HepG2 (cell line): Measurements from ENCODE around the gene NARF. TPM values are rescaled to one million over a fixed set of nuclear protein-coding genes. Genes with fewer than 3 reads are reported as not detected.

Source experiments
- AHR ChIP-seq: IDR thresholded peaks from 2 replicates; pipeline ENCODE4 v1.6.1; 2018; ENCODE audit warnings: missing genetic modification reagents, missing compliant biosample characterization
- CREM ChIP-seq, 2 experiments: sonication (generic) in 1 of 2; formaldehyde crosslinking in 1 of 2; IDR thresholded peaks; 2 replicates each; pipeline versions ENCODE4 v1.4.0 to v1.6.1; 2016 to 2020; ENCODE audit warnings: antibody characterized with exemption in 1 of 2, mild to moderate bottlenecking in 1 of 2, missing genetic modification reagents in 1 of 2
- DNMT3B ChIP-seq: conservative IDR thresholded peaks from 2 replicates; pipeline ENCODE4 v1.6.1; 2016; ENCODE audit warnings: missing biosample characterization, control low read depth
- DR1 ChIP-seq: sonication (generic); formaldehyde crosslinking; IDR thresholded peaks from 2 replicates; pipeline ENCODE4 v1.8.0; 2021; ENCODE audit warnings: mild to moderate bottlenecking, missing genetic modification reagents, inconsistent platforms
- JUN ChIP-seq: sonication (generic); formaldehyde crosslinking; IDR thresholded peaks from 2 replicates; pipeline ENCODE4 v1.4.0; 2020; ENCODE audit warnings: mild to moderate bottlenecking, missing genetic modification reagents
- KDM5A ChIP-seq: fragments of 200-600 bp; sonication (generic); IDR thresholded peaks from 2 replicates; pipeline ENCODE4 v1.7.0; 2018; ENCODE audit warnings: antibody characterized with exemption, mild to moderate bottlenecking, low read length, borderline replicate concordance
- MAZ ChIP-seq, 2 experiments: sonication (generic) in 1 of 2; formaldehyde crosslinking in 1 of 2; IDR thresholded peaks; 2 replicates each; pipeline versions ENCODE4 v1.5.0 to v1.6.1; 2012 to 2020; ENCODE audit warnings: low read depth in 2 of 2, mild to moderate bottlenecking in 2 of 2, borderline replicate concordance in 1 of 2, improper control_type of control experiment in 1 of 2, low read length in 1 of 2, missing genetic modification reagents in 1 of 2, moderate library complexity in 1 of 2
- MYC ChIP-seq: sonication (generic); formaldehyde crosslinking; IDR thresholded peaks from 2 replicates; pipeline ENCODE4 v1.9.0; 2021; ENCODE audit warnings: missing genetic modification reagents, borderline replicate concordance
- MYNN ChIP-seq: sonication (generic); formaldehyde crosslinking; IDR thresholded peaks from 2 replicates; pipeline ENCODE4 v1.4.0; 2020; ENCODE audit warnings: mild to moderate bottlenecking, low read depth, missing genetic modification reagents
- SP2 ChIP-seq: sonication (generic); formaldehyde crosslinking; IDR thresholded peaks from 2 replicates; pipeline ENCODE4 v1.5.1; 2020; ENCODE audit warnings: mild to moderate bottlenecking, missing genetic modification reagents
- TOPORS ChIP-seq: sonication (generic); formaldehyde crosslinking; IDR thresholded peaks from 2 replicates; pipeline ENCODE4 v1.8.0; 2023; ENCODE audit warnings: mild to moderate bottlenecking, missing genetic modification reagents
- TSC22D2 ChIP-seq: sonication (generic); formaldehyde crosslinking; IDR thresholded peaks from 2 replicates; pipeline ENCODE4 v1.5.1; 2020; ENCODE audit warnings: missing genetic modification reagents, mild to moderate bottlenecking, borderline replicate concordance
- ZFX ChIP-seq: sonication (generic); formaldehyde crosslinking; IDR thresholded peaks from 2 replicates; pipeline ENCODE4 v1.4.0; 2020; ENCODE audit warnings: mild to moderate bottlenecking, low read depth, missing genetic modification reagents, moderate library complexity
- ZFY ChIP-seq: sonication (generic); formaldehyde crosslinking; IDR thresholded peaks from 2 replicates; pipeline ENCODE4 v1.4.0; 2020; ENCODE audit warnings: missing genetic modification reagents
- ZNF124 ChIP-seq: sonication (generic); formaldehyde crosslinking; IDR thresholded peaks from 2 replicates; pipeline ENCODE4 v1.4.0; 2020; ENCODE audit warnings: missing genetic modification reagents
- ZNF256 ChIP-seq: sonication (generic); formaldehyde crosslinking; conservative IDR thresholded peaks from 2 replicates; pipeline ENCODE4 v1.4.0; 2020; ENCODE audit warnings: missing genetic modification reagents
- ZNF460 ChIP-seq: sonication (generic); formaldehyde crosslinking; IDR thresholded peaks from 2 replicates; pipeline ENCODE4 v1.5.1; 2020; ENCODE audit warnings: missing genetic modification reagents, mild to moderate bottlenecking, borderline replicate concordance
- ZNF574 ChIP-seq: sonication (generic); formaldehyde crosslinking; IDR thresholded peaks from 2 replicates; pipeline ENCODE4 v1.4.0; 2020; ENCODE audit warnings: missing genetic modification reagents
- ZNF841 ChIP-seq: sonication (generic); formaldehyde crosslinking; IDR thresholded peaks from 2 replicates; pipeline ENCODE4 v1.8.1; 2023; ENCODE audit warnings: missing genetic modification reagents, borderline replicate concordance
- polyA plus RNA-seq, 8 experiments: library from polyadenylated mRNA; depleted of rRNA in 3 of 8; stranded (reverse) in 7 of 8; unstranded in 1 of 8; fragments of >200 nt; fragmentation: Illumina TruSeq in 4 of 8; extraction: Trizol in 4 of 8; gene quantifications; 2 replicates each; pipeline versions ENCODE4 v1.2.1 to v1.2.3, GENCODE V29; 2011 to 2016; ENCODE audit warnings: low read depth in 4 of 8, missing spikeins in 1 of 8, mixed read lengths in 1 of 8; ENCODE audit not compliant: insufficient read depth in 1 of 8
- total RNA-seq, 5 experiments: library from RNA; depleted of rRNA; stranded (reverse); fragments of >200 nt; fragmentation: Illumina TruSeq; extraction: Trizol; gene quantifications; 2 replicates each; pipeline ENCODE4 v1.2.3, GENCODE V29; 2016; ENCODE audit warnings: low read depth in 1 of 5
- TF ChIP-seq, protein P1 (sequence below): sonication (generic); formaldehyde crosslinking; IDR thresholded peaks from 2 replicates; pipeline ENCODE4 v1.8.1; 2023; ENCODE audit warnings: mild to moderate bottlenecking, missing genetic modification reagents, borderline replicate concordance
- TF ChIP-seq, protein P2 (sequence below): sonication (generic); formaldehyde crosslinking; conservative IDR thresholded peaks from 2 replicates; pipeline ENCODE4 v1.5.0; 2020; ENCODE audit warnings: missing genetic modification reagents
- TF ChIP-seq, protein P3 (sequence below): IDR thresholded peaks from 2 replicates; pipeline ENCODE4 v1.6.1; 2016

The NARF gene
- total and polyA plus RNA-seq, 2 of the 13 experiments (the other 11 are each of a cell fraction or from before 2014, with no cell fraction given), result 61.1 to 144 TPM

DNA sequence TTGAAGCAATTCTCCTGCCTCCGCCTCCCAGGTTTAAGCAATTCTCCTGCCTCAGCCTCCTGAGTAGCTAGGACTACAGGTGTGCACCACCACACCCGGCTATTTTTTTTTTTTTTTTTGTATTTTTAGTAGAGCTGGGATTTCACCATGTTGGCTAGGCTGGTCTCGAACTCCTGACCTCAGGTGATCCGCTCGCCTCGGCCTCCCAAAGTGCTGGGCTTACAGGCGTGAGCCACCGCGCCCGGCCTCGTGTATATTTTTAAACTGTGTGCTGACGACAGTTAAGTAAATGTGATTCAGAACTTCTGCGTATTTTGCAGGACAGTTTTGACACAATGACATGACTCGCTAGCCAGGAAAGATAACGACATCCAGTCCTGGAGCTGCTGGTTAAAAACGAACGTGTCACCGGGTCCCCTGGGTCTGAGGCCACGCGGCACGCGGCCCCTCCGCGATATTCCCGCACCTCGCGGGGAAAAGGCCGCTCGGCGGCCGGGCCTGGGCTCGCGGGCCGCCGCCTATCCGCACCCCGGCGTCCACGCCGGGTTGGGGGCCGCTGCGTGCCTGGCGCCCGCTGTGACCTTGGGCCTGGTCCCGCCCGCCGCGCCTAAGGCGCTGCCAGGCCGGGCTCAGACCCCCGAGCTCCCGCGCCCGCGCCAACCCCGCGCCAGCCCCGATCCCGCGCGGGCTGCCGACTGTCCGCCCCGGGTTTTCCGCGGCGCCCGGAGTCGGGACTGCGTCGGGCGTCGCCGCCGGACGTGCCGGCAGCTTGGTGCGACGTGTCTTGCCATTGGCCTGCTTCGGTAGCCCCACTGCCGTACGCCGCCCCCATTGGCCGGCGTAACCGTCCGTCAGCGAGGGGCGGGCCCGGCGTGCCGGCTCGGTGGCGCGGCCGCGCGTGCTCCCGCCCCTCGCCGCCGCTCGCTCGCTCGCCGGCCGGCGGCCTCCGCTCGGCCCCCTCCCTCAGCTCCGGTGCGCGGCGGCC, 60.6 kb downstream of the NARF start, which contains the start of gene FOXK2 (continued):
- TF ChIP-seq ZNF574 (CRISPR knock-in tag) (peak; percentile 83), ZNF460 (CRISPR knock-in tag) (peak; percentile 98), ZFY (peak; percentile 96), CREM (IDR thresholded peaks at IDR 0.05) (peak; percentile 32; the same call in 1 of the 2 replicates), CREM (CRISPR knock-in tag; IDR thresholded peaks at IDR 0.05) (no peak), ZNF841 (0 out of 2 replicates have a peak, but pooled peaks have one; percentile 79), AHR (CRISPR knock-in tag) (no peak), TOPORS (CRISPR knock-in tag) (peak; percentile 94), TSC22D2 (CRISPR knock-in tag) (no peak), DR1 (CRISPR knock-in tag) (peak; percentile 52; the same call in 1 of the 2 replicates), ZFX (CRISPR knock-in tag) (peak; percentile 90), MYNN (CRISPR knock-in tag) (no peak), ZNF256 (CRISPR knock-in tag) (0 out of 2 replicates have a peak, but pooled peaks have one; percentile 18), JUN (CRISPR knock-in tag) (0 out of 2 replicates have a peak, but pooled peaks have one; percentile 50), SP2 (CRISPR knock-in tag) (peak; percentile 94), DNMT3B (CRISPR knock-in tag) (no peak), MAZ (IDR thresholded peaks at IDR 0.05; ENCODE audit: borderline replicate concordance, low read depth, low read length) (peak; percentile 85), MAZ (CRISPR knock-in tag; IDR thresholded peaks at IDR 0.05; ENCODE audit: low read depth) (peak; percentile 90), KDM5A (no peak), MYC (CRISPR knock-in tag) (peak; percentile 89), ZNF124 (CRISPR knock-in tag) (no peak)
- TF ChIP-seq, protein P1, sequence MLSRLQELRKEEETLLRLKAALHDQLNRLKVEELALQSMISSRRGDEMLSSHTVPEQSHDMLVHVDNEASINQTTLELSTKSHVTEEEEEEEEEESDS (CRISPR knock-in tag), result peak; percentile 65; the same call in 1 of the 2 replicates
- TF ChIP-seq, protein P2, sequence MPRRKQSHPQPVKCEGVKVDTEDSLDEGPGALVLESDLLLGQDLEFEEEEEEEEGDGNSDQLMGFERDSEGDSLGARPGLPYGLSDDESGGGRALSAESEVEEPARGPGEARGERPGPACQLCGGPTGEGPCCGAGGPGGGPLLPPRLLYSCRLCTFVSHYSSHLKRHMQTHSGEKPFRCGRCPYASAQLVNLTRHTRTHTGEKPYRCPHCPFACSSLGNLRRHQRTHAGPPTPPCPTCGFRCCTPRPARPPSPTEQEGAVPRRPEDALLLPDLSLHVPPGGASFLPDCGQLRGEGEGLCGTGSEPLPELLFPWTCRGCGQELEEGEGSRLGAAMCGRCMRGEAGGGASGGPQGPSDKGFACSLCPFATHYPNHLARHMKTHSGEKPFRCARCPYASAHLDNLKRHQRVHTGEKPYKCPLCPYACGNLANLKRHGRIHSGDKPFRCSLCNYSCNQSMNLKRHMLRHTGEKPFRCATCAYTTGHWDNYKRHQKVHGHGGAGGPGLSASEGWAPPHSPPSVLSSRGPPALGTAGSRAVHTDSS (CRISPR knock-in tag), result no peak
- TF ChIP-seq, protein P3, sequence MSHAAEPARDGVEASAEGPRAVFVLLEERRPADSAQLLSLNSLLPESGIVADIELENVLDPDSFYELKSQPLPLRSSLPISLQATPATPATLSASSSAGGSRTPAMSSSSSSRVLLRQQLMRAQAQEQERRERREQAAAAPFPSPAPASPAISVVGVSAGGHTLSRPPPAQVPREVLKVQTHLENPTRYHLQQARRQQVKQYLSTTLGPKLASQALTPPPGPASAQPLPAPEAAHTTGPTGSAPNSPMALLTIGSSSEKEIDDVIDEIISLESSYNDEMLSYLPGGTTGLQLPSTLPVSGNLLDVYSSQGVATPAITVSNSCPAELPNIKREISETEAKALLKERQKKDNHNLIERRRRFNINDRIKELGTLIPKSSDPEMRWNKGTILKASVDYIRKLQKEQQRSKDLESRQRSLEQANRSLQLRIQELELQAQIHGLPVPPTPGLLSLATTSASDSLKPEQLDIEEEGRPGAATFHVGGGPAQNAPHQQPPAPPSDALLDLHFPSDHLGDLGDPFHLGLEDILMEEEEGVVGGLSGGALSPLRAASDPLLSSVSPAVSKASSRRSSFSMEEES (CRISPR knock-in tag), result no peak
